Common myeloid progenitor, CD34-positive (primary cell): ENCODE data around the gene TARBP2.

Experiments
- CTCF ChIA-PET: fragments of 350-600 bp; sonication (Branson Sonifier 250); formaldehyde crosslinking; loops from one replicate; lab custom pipeline; 2021; ENCODE audit warnings: antibody characterized with exemption; lab: Charles Lee
- POLR2A ChIA-PET: fragments of 350-600 bp; sonication (Branson Sonifier 250); formaldehyde crosslinking; loops from one replicate; lab custom pipeline; 2021; ENCODE audit warnings: antibody characterized with exemption; lab: Charles Lee
- DNase-seq, 3 donors: peaks; one replicate each; pipeline versions ENCODE4 v3.0.0 to v3.0.0-alpha.2; 2013
- H3K27ac ChIP-seq, 2 experiments: 1 replicate in 1 of 2; 2 replicates in 1 of 2; pipeline ENCODE4 v1.7.0; 2013; ENCODE audit warnings: inconsistent platforms in 2 of 2, low read length in 2 of 2, mild to moderate bottlenecking in 2 of 2, low read depth in 1 of 2, moderate library complexity in 1 of 2; ENCODE audit not compliant: severe bottlenecking in 2 of 2, insufficient read depth in 1 of 2, poor library complexity in 1 of 2
- H3K27me3 ChIP-seq, 5 experiments: replicated peaks in 2 of 5; 1 replicate in 3 of 5; 2 replicates in 2 of 5; pipeline versions ENCODE4 v1.6.1 to v1.7.0; 2013; ENCODE audit warnings: low read length in 4 of 5, mild to moderate bottlenecking in 2 of 5, moderate library complexity in 2 of 5, inconsistent platforms in 1 of 5; ENCODE audit not compliant: insufficient read depth in 5 of 5, control insufficient read depth in 4 of 5
- H3K36me3 ChIP-seq, 4 experiments: 1 replicate in 2 of 4; 2 replicates in 2 of 4; pipeline versions ENCODE4 v1.6.1 to v1.7.0; 2013; ENCODE audit warnings: low read length in 3 of 4, control low read depth in 1 of 4, mild to moderate bottlenecking in 1 of 4; ENCODE audit not compliant: control insufficient read depth in 4 of 4, insufficient read depth in 4 of 4
- H3K4me1 ChIP-seq, 4 experiments: 1 replicate in 3 of 4; 2 replicates in 1 of 4; pipeline versions ENCODE4 v1.6.1 to v1.7.1; 2013; ENCODE audit warnings: low read length in 3 of 4, mild to moderate bottlenecking in 3 of 4, control low read depth in 1 of 4, inconsistent platforms in 1 of 4, moderate library complexity in 1 of 4; ENCODE audit not compliant: control insufficient read depth in 4 of 4, insufficient read depth in 4 of 4; ENCODE audit errors: control extremely low read depth in 1 of 4
- H3K4me3 ChIP-seq, 7 experiments: 1 replicate in 4 of 7; 2 replicates in 3 of 7; pipeline versions ENCODE4 v1.5.1 to v1.7.0; 2013; ENCODE audit warnings: mild to moderate bottlenecking in 7 of 7, low read length in 6 of 7, moderate library complexity in 6 of 7, inconsistent platforms in 2 of 7, low read depth in 2 of 7, control low read depth in 1 of 7; ENCODE audit not compliant: insufficient read depth in 4 of 7, control insufficient read depth in 1 of 7; ENCODE audit errors: extremely low read depth in 1 of 7
- H3K9me3 ChIP-seq, 5 experiments: 1 replicate in 4 of 5; 2 replicates in 1 of 5; pipeline versions ENCODE4 v1.6.1 to v1.7.1; 2013; ENCODE audit warnings: low read length in 4 of 5, mild to moderate bottlenecking in 2 of 5, inconsistent platforms in 1 of 5, low read depth in 1 of 5, moderate library complexity in 1 of 5; ENCODE audit not compliant: control insufficient read depth in 4 of 5, insufficient read depth in 2 of 5; ENCODE audit errors: control extremely low read depth in 1 of 5
- WGBS: methylation state at CpG from one replicate; pipeline ENCODE4 v1.1.5; 2013; ENCODE audit not compliant: insufficient coverage; 5-methylcytosine and 5-hydroxymethylcytosine counted together

Gene TARBP2

DNA sequence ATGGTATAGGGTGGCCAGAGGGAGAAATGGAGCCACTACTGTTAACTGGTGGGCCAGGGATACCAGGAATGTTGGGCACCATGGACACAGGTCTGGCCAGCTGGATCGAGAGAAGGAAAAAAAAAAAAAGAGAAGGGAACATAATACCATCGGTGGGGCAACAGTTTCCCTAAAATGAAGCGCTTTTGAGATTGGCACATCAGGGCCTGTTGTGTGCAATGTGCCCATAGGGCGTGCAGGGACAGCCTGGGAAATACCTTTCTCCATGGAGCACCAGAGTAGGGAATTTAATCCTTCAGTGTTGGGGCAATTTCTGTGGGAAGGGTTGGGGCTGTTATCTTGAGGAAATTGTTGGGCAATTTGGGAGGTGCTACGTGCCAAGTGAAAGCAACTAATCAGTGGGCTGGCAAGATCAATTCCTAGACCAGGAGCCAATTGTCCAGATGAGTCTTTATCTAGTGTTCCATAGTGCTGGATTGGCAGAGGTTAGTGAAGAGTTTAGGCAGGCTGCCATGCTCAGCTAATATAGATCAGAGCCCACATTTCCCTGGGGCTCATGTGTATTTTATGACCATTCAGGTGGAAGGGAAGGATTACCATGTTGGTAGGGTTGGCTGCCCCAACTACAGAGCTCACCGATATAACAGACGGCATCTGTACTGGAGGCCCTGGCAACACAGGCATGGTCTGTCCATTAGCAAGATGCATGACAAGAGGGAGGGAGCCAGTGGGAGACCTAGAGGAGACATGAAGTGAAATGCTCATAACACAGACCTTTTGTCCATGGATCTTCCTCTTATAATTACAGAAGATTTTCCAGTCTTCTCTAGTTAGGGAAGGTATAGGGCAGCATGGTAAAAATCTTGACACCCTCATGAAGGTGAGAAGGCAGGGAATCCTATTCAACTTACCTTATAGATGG lies 31.7 kb downstream of the TARBP2 start:
- POLR2A ChIA-PET, result interaction anchor here (0.6 kb wide), 1 partner anchor 32 kb away, joined by 3 read pairs; no protein-coding TSS in a partner anchor
- no peaks in the 10 kb centered on the region for H3K9me3 ChIP-seq
- CTCF ChIA-PET, result interaction anchor here (0.6 to 3.6 kb wide), 7 partner anchors 10 to 500 kb away, joined by 3 to 24 read pairs (median 3); partner anchors contain the start of gene ATP5MC2
- WGBS, result 100% methylated on average over 6 of the region's 7 CpGs
- H3K4me1 ChIP-seq, result no peaks in the 10 kb centered on the region
- no peak overlapping the region for H3K4me3 ChIP-seq
- H3K27ac ChIP-seq, result no peak overlapping the region
- DNase-seq, result no peak
- H3K36me3 ChIP-seq, result peaks cover 23 to 75% (median 48%) of the 10 kb centered on the region in 4 experiments
- no peaks in the 10 kb centered on the region for H3K27me3 ChIP-seq

DNA sequence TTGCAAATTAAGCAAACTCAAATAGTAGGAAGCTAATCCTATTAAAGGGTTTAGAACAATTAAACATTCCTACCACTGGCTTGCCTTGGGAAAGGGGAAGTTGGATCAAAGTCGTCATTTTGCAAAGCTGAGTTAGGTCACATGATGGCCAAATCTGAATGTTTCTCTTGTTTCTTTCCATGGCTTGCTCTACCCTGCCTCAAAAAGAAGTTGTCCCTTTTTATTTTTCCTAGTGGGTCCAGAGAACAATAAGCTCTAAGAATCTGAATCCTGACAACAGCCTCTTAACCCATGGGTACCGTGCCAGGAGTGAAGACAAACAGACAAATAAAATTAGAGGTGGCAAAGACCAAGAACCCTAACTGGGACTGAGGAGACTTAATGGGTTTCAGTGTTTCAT lies 32.4 kb downstream of the TARBP2 start:
- ChIA-PET POLR2A (no interaction called here), CTCF (interaction anchor here (1.0 to 3.6 kb wide), 4 partner anchors 9 to 197 kb away, joined by 3 to 24 read pairs (median 4); partner anchors contain the start of gene ATP5MC2)
- Histone ChIP-seq H3K27me3 (no peaks in the 10 kb centered on the region), H3K27ac (no peak overlapping the region), H3K4me1 (no peaks in the 10 kb centered on the region), H3K4me3 (no peak overlapping the region), H3K9me3 (no peaks in the 10 kb centered on the region), H3K36me3 (peaks cover 25 to 74% (median 51%) of the 10 kb centered on the region in 4 experiments)
- no peak for DNase-seq
- WGBS, result 17% methylated on average over 1 of the region's 2 CpGs

GRCh38 chr12:53536962-53537361 lies 35.9 kb downstream of the TARBP2 start:
- ChIA-PET CTCF (interaction anchor here (1.3 kb wide), 1 partner anchor 210 kb away, joined by 3 read pairs; no protein-coding TSS in a partner anchor), POLR2A (no interaction called here)
- Histone ChIP-seq H3K9me3 (no peaks in the 10 kb centered on the region), H3K27me3 (no peaks in the 10 kb centered on the region), H3K36me3 (peaks cover 23 to 70% (median 48%) of the 10 kb centered on the region in 4 experiments), H3K4me3 (no peak overlapping the region), H3K27ac (no peak overlapping the region), H3K4me1 (no peaks in the 10 kb centered on the region)
- WGBS, result 100% methylated on average over 1 of the region's 3 CpGs
- DNase-seq, result no peak

- Histone ChIP-seq H3K27ac (no peak overlapping the region), H3K27me3 (no peaks in the 10 kb centered on the region), H3K4me1 (no peaks in the 10 kb centered on the region), H3K36me3 (peaks cover 21 to 67% (median 44%) of the 10 kb centered on the region in 4 experiments), H3K9me3 (no peaks in the 10 kb centered on the region), H3K4me3 (no peak overlapping the region)
- ChIA-PET POLR2A (no interaction called here), CTCF (interaction anchor here (0.8 to 2.2 kb wide), 10 partner anchors 8 to 208 kb away, joined by 3 to 8 read pairs (median 4); partner anchors contain the start of gene ATP5MC2)
- DNase-seq, result no peak
- 57% methylated on average over 1 of the region's 1 CpG for WGBS
These were observed 37.2 kb downstream of the TARBP2 start for GRCh38 chr12:53538209-53538689.

DNA sequence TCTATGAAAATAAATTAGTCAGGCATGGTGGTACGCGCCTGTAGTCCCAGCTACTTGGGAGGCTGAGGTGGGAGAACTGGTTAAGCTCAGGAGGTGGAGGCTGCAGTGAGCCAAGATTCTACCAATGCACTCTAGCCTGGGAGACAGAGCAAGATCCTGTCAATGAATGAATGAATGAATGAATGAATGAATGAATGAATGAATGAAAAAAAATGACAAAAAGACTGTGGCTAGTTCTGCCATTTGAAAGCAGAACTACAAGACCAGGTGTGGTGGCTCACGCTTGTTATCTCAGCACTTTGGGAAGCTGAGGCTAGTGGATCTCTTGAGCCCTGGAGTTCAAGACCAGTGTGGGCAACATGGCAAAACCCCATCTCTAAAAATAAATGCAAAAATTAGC lies 38.4 kb downstream of the TARBP2 start:
- WGBS, result 92% methylated on average over 3 of the region's 3 CpGs
- Histone ChIP-seq H3K36me3 (peaks cover 17 to 60% (median 40%) of the 10 kb centered on the region in 4 experiments), H3K9me3 (no peaks in the 10 kb centered on the region), H3K27ac (no peak overlapping the region), H3K4me3 (no peak overlapping the region), H3K4me1 (peaks cover 0 to 4% (median 0%) of the 10 kb centered on the region in 4 experiments), H3K27me3 (no peaks in the 10 kb centered on the region)
- ChIA-PET CTCF (interaction anchor here (1.0 to 2.2 kb wide), 8 partner anchors 9 to 207 kb away, joined by 3 to 8 read pairs (median 4); partner anchors contain the start of gene ATP5MC2), POLR2A (no interaction called here)
- DNase-seq, result no peak

- CTCF ChIA-PET, result interaction anchor here (0.7 to 4.1 kb wide), 34 partner anchors 9 to 218 kb away, joined by 3 to 57 read pairs (median 4); partner anchors contain the start of genes ATF7 and ATP5MC2
- Histone ChIP-seq H3K27ac (no peak overlapping the region), H3K4me3 (no peak overlapping the region), H3K36me3 (peaks cover 16 to 39% (median 27%) of the 10 kb centered on the region in 4 experiments), H3K4me1 (peaks cover 0 to 4% (median 0%) of the 10 kb centered on the region in 4 experiments), H3K9me3 (no peaks in the 10 kb centered on the region), H3K27me3 (no peaks in the 10 kb centered on the region)
- DNase-seq, result peak; percentile 71 to 84 (median 84)
- no CpG with 5 or more reads among the region's 5 CpGs for WGBS
- POLR2A ChIA-PET, result interaction anchor here (0.6 to 1.5 kb wide), 2 partner anchors 120 to 132 kb away, joined by 3 to 9 read pairs; partner anchors contain the start of gene ATP5MC2
These were observed 42.5 kb downstream of the TARBP2 start for GRCh38 chr12:53543539-53543938.
